ENCODE measurements around the gene BEND3.

DNA sequence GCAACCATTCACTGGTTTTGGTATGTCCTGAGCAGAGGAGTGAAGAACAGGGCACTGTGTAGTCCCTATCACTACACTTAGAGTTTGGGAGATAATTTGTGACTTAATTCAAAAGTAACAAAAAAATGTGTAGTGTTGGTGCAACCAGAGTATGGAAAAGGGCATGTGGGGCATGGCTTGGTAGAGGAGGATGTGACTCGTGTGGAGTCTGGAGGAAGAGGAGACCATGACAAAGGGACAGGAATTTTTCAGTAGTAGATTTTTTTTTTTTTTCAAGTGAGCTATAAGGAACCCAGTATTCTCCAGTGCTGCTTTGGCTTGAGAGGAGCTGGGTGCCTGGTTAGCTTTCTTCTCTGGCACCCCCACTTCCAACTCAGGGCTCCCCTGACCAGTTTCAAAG, 82.2 kb downstream of the BEND3 start:
- TF ChIP-seq ZZZ3 (IDR thresholded peaks at IDR 0.05; ENCODE audit: control insufficient read depth, insufficient read length, low read depth) (no peak), MEF2A (IDR thresholded peaks at IDR 0.05; ENCODE audit: insufficient read depth, low read depth, low read length) (no peak), POLR2A (IDR thresholded peaks at IDR 0.05; ENCODE audit: low read depth, low read length) (no peak), EP300 (IDR thresholded peaks at IDR 0.05; ENCODE audit: borderline replicate concordance in 1 of 2, control insufficient read depth in 1 of 2, low read depth in 2 of 2, low read length in 2 of 2) (no peak), CHD2 (IDR thresholded peaks at IDR 0.05; ENCODE audit: borderline replicate concordance, low read depth, low read length) (no peak), CHD1 (IDR thresholded peaks at IDR 0.05; ENCODE audit: low read depth, low read length) (no peak), FOXK2 (IDR thresholded peaks at IDR 0.05) (no peak)
- TF ChIP-seq, protein P1, sequence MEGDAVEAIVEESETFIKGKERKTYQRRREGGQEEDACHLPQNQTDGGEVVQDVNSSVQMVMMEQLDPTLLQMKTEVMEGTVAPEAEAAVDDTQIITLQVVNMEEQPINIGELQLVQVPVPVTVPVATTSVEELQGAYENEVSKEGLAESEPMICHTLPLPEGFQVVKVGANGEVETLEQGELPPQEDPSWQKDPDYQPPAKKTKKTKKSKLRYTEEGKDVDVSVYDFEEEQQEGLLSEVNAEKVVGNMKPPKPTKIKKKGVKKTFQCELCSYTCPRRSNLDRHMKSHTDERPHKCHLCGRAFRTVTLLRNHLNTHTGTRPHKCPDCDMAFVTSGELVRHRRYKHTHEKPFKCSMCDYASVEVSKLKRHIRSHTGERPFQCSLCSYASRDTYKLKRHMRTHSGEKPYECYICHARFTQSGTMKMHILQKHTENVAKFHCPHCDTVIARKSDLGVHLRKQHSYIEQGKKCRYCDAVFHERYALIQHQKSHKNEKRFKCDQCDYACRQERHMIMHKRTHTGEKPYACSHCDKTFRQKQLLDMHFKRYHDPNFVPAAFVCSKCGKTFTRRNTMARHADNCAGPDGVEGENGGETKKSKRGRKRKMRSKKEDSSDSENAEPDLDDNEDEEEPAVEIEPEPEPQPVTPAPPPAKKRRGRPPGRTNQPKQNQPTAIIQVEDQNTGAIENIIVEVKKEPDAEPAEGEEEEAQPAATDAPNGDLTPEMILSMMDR (IDR thresholded peaks at IDR 0.05 in 2 of 3, conservative IDR thresholded peaks at IDR 0.05 in 1 of 3; ENCODE audit: control insufficient read depth in 2 of 3, extremely low read depth in 1 of 3, insufficient read depth in 1 of 3, low read depth in 3 of 3, low read length in 3 of 3): no peak

Data from GM12878 (cell line).